DMS 273 (cell line): ENCODE data around the gene FBXW12.
"Not testable (repeated sequence)": the region's sequence is repeated elsewhere in the genome, so short reads cannot be mapped to it uniquely, and the experiment has no call there.

Experiments
- DNase-seq: peaks from one replicate; lab custom pipeline; 2025; ENCODE audit not compliant: unreplicated experiment; lab: John Stamatoyannopoulos, UW

FBXW12 gene, protein sequence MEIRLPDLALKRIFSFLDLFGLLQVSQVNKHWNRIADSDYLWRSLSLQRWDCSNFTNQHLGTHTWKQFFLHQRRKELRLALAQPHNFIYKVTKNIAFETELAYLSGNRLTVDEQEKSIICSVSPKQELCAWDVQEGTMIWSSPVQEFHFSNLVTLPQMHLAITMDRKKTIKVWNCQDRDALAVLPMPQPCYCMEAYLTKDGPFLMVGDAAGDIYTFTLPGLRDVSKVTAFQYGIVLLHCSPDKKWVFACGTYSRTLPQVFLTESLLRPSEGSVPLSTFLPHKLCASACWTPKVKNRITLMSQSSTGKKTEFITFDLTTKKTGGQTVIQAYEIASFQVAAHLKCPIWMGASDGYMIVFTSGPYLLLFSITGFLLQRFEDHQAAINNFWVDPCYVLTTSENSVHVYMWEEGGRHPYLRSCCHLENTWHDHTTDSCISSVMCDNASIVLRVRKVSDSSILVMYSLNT

DNA sequence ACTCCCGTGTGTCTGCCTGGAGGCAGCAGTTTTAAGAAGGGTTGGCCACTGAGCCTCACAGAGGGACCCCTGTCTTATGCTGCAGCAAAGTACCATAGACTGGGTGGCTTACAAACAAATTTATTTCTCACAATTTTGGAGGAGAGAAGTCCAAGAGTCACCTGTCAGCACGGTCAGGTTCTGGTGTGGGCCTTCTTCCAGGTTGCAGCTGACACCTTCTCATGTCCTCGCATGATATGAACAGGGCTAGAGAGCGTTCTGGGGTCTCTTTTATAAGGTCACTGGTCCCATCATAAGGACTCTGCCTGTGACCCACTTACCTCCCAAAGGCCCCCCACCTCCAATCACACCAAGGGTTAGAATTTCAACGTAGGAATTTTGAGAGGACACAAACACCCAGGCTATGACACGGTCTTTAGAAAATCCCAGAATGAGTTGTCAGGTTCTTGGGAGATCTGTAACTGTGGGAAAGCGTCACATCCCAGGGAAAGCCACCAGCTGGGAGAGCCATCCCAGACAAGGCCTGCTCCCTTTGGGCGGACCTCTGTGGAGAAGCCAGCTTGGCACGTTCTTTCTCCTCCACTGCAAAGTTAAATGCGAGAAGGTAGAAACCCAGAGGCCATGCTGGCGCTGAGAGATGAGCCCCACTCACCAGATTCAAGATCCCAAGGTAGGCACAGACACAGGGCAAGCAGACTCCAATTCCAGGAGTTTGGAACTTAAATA is at the start of gene FBXW12:
TSS of gene FBXW12 (plus strand) at position 569 of the 726 bp plus-strand sequence. CDS start 549 bp downstream, outside the sequence.
- no peak for DNase-seq

DNA sequence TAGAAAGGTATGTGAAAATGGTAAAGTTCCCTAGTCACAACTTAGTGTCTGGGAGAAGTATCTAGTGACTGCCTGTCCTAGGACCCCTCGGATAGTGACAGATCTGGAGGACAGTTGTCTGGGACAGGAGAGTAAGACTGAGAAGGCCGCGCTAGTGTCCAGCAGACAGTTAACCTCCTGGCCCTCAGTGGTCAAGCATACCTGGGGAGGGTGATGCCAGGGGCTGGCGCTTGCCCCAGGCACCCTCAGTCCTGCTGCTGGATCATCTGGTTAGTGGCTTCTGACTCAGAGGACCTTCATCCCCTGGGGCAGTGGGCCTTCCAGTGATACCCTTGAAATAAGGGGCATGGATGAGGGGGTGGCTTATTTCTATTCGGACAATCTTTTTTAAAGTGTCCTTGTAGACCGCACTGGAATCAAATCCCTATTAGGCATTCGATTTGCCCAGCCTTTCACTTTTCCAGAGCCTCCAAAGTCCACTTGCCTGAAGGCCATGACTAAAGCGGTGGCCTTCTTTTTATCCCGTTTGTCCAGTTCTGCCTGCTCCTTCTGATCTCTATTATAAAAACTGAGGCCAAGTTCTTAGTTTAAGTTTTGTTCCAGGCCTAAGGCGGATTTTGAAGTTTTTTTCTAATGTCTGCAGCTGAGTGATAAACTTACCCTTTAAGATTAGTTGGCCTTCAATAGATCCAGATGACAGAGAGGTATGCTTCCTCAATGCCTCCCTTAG is 40.1 kb upstream of the FBXW12 start:
- not testable (repeated sequence) for DNase-seq

DNA sequence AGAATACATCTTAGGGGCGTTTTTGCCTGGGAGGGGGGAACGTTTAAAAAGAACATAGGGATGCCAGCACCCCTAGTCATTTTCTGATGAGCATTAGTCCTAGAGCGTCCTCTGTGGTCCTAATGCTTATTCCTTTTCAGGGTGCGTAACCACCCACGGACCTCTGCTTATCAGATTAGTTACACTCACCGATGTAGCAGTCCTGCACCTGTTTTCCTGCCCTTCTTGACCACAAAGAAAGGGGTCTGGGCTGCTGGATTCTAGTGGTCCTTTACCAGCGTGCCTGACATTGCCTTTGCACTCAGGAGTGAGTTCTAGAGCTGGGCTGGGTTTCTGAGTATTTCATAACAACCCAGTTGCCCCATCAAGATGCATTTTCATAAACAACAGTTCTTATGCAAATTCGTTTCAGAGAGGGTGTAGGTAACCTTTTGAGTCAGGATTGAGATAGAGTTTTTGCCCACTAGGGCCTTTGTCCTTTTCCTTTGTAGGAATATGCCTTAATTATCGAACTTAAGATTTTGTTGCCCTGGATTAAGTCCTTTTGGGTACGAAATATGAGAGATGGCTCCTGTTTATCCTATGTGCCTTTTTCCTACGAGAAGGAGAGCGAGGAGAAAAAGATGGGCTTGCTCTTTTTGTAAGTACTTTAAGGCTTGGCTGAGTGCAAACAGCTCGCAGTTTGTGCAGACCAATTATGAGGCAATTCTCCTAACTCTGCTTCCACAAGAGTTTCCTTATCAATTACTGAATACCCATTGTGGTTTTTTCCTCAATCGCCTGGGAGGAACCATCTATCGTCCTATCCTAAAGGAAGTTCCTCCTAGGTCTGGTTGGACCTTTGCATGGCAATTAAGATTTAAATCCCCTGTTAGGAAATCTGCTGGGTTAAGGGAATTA is 38.4 kb upstream of the FBXW12 start, which contains the start of gene SPINK8:
TSS of gene SPINK8 (minus strand) at position 316 of the 900 bp plus-strand sequence. CDS start 5,320 bp downstream, outside the sequence.
- DNase-seq, result not testable (repeated sequence)

DNA sequence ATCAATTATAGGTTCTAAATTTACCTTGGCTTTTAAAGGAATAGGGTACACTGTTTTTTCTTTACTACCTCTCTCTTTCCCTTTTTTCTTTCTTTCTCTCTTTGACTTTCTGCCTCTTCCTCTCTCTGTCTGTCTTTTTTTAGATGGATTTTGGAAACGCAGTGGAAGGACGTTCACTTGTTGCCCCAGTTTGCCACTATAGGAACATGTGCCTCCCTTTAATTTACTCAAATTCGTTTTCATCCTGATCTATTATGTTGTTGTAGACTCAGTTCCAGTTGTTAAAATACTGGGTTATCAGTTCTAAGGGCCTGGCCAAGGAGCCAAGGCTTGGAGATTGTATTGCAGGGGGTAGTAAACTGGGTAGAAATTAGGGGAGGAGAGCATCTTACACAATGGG is 37.4 kb upstream of the FBXW12 start:
- no peak for DNase-seq

DNA sequence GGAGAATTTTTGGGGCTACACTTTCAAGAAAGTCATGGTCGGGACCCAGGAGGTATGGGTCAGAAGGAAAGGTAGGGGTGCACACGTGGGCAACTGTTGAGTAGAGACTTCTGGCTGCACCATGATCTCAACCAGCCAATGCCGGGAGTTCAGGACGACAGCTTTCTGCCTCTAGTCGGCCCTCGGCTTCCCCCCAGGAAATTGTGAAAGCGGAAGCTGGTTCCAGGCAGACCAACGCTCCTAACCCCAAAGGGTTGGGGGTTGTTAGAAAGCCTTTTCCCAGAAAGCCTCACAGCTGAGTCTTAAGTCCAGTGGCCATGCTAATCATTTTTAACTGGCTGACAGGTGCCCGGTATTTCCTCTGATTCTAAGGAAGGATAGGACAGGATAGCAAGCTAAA is 36.7 kb upstream of the FBXW12 start:
- not testable (repeated sequence) for DNase-seq

DNA sequence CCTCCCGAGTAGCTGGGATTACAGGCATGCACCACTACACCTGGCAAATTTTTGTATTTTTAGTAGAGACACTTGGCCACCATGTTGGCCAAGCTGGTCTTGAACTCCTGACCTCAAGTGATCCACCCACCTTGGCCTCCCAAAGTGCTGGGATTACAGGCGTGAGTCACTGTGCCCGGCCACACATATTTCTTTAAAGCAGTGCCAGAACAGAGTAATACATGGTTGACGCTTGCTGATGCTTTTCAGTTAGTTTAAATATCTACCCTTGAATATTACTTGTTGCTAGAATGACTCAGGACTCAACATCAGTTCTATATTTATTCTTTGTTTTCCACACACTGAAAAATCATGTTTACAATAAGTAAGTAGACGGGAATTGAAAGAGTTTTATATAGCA is 34.5 kb upstream of the FBXW12 start:
- not testable (repeated sequence) for DNase-seq

DNA sequence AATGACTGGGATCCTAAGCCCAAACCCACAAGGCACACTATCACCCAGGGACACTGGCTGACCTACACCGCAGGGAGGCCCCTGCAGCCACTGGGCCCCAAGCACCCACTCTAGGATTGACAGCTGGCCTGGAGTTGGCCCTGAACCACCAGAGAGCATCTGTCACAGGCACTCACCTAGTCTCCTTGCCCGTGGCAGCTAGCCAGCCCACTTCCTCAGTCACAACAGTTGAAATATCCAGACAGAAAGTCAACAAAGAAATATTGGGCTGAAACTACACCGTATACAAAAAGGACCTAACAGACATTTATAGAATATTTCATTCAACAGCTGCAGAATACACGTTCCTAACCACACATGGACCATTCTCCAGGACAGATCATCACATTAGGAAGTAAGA is 33.4 kb upstream of the FBXW12 start:
- peak; percentile 55 for DNase-seq

DNA sequence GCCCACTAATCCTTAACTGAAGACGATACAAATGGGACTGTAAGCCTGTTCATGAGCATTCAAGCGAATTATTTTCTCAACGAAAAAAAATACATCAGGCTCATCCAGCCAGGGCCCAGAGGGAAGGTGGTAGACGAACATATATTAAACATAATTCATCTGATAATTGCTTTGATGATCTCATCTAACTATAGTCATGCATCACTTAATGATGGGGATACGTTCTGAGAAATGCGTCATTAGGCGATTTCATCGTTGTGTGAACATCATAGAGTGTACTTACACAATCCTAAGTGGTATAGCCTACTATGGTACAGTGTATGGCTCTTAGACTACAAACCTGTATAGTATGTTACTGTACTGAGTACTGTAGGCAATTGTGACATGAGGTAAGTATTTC is 28.6 kb upstream of the FBXW12 start:
- no peak for DNase-seq

DNA sequence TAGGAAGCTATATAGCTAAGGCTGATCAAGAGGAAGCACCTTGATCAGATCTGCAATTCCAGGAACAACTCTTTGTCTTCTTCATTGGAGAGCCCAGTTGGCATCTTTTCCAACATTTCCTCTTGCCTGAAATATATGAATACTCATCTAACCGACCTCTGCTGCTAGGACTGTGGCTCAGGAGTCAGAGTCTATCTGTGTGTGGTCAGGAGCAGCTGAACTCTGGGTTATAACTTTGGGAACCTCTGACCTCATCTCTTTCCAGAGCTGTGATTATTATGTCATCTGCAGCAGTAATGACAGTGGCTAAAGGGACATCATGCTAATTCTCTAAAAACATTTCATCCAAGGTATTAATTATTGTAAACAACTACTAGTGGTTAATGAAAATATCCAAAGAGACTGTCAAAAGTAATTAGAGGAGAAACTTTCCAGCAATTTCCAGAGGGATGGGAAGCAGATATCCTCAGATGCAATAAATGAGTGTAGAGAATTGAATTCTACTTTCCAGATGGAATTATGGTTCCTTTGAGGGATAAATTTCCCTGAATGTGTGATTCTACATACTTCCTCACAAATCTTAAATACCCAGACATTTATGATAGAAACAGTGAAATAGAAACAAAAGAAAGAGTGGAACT is 27.0 kb upstream of the FBXW12 start:
- DNase-seq, result no peak

DNA sequence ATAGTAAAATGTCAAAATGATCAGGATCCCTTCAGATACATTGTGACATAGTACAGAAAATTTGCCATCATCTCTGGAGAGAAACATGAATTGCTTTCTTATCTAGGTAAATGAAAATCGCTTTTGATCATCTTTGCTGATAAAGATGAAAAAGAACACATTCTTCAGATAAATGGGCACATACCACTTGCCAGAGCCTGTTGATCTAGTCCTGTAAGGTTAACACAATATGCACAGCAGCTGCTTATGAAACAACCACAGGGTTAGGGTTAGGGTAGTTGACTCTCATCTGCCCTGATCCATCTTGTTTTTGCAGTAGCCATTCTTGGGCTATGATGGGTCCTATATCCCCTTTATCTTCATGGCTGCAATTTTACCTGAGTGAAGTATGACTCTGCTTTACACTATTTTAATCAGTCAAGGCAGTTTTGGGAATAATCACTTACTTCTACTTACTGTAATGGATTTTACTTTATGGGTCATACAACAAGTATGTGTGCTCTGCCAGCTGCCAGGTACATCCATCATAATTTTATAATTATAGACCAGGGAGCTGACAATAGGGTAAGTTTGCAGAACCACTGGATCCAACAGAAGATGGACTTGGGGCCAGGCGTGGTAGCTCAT is 26.0 kb upstream of the FBXW12 start:
- no peak for DNase-seq

DNA sequence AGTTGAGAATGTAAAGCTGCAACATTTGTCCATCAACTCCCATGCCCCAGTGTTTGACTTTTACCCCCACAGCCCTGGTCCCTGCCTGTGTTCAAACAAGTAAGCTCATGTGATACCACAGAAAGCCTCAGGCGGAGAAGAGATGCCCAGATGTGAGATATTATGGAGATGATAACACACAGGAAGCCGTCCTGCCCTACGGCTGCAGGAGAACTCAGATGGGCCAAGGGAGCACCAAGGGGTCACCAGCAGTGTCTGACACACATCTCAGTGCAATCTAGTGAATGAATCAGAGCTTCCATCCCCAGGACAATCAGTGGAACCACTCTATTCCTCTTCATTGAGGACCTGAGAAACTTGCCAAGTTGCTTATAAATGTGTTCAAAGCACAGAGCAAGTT is 24.5 kb upstream of the FBXW12 start:
- DNase-seq, result no peak

DNA sequence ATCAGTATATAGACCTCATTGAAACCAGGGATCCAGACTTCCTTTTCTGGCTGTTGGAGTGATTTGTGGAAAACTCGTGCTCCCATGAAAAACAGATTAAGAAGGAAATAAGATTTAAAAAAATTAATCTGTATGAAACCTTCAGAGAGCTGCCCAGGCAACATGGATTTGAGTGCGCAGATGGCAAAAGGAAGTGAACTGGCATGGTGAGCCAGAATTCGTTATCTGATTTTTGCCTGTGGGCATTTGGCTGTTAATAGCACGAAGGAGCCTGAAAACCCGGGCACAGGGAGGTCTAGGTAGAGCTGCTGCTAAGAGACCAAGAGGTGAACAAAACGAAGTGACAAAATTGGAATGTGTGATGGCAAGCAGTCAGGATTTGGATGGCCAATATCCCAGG is 19.5 kb upstream of the FBXW12 start:
- peak; percentile 3 for DNase-seq

DNA sequence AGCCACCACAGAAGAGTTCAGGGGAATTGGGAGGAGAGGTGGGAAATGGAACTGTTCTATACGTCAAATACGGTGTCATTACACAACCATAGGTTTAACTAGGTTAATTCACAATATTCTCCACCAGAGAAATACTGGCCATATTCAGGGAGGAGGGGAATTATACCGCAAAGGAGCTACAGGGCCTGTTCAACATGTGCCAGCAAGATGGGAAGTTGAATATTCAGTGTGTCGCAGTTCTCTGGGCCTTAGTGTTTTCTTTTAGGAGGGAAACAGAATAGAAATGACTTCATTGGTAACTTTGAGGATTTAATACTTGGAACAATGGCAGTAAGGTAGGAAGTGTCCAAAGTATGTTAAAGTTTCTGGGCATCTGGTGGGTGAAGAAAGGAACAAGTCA is 18.0 kb upstream of the FBXW12 start:
- no peak for DNase-seq

DNA sequence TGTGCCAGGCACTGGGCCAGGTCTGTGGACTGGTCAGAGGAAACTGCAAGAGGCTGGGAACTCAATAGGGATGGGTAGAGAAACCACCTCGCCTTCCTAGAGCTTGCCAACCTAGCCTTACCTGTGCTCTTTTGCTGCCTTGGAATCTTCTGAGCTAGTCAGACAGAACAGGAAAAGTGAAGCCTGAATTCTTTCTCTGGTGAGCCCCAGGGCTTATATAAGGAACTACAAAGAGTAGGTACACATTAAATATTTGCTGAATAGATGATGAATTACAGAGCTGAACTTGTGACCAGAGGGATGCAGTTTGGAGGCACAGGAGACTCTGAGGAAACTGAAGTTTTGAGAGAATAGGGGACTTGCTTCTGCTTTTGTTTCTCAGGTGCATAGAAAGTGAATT is 15.6 kb upstream of the FBXW12 start:
- no peak for DNase-seq

DNA sequence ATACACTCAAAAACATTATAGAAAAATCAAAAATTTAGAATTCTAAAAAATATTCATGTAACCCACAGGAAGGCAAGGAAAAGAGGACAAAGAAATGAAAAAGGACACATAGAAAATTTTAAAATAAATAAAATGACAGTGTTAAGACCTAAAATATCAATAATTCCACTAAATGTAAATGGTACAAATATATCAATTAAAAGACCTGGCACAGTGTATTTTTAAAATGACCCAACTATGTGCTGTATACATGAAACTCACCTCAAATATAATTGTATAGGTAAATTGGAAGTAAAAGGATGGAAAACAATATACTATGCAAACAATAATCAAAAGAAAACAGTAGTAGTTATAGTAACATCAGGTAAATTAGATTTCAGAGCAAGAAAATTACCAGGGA is 10.1 kb upstream of the FBXW12 start:
- DNase-seq, result no peak

DNA sequence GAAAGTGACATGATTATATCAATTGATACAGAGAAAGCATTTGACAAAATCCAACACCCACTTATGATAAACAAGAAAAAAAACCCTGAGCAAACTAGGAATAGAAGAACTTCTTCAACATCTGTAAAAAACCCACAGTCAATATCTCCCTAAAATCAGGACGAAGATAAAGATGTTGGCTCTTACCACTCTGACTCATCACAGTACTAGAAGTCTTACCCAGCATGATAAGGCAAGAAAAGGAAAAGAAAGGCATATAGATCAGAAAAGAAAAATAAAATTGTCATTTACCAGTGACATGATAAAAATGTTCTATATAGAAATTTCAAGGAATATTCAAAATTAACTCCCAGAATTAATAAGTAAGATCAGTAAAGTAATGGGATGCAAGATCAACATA is 7.2 kb upstream of the FBXW12 start:
- DNase-seq, result no peak

DNA sequence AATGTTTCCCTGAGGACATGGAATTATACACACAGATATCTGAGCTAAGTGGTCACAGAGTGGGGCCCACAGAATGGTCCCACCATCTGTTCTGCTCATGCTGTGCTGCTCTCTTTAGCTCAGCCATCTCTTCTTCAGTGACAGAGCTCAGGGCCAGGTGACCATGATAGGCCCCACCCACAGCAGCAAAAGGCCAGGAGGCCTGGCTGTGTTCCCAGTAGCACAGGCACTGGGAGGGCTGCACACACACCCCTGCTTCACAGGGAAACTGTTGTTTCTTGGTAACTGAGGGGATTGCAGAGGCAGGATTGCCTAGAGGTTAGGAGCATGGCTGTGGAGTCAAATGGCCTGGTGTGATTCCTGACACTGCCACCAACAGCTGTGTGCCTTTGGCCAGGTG is 4.8 kb upstream of the FBXW12 start:
- peak; percentile 89 for DNase-seq

DNA sequence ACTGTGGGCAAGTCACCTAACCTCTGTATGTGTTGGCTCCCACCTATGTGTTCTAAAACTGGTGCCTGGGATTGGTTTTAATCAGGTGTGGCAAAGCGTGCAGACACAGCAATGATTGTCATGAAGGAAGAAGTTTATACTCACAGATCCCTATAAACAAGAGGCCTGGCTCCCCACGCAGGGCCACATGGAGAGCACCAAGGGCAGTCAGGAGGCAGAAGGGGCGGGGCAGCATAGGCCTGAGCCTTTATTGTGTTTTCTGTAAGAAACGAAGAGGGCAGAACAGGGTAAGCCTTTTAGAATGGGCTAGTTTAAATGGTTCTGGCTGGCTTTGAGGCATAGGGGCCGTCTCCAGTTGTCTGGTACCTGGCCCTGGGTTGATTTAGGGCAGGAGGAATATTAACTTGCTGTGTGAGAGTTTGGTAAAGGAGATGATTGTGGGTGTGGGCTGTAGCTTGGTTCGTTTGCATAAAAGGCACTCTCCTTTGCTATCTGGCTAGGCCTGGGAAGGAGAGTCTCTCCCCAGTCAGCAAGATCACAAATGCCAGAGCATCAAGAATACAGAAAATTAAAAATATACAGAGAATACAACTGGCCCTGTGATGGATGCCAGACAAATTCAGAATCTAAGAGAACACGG is 2.2 kb upstream of the FBXW12 start:
- DNase-seq, result no peak

DNA sequence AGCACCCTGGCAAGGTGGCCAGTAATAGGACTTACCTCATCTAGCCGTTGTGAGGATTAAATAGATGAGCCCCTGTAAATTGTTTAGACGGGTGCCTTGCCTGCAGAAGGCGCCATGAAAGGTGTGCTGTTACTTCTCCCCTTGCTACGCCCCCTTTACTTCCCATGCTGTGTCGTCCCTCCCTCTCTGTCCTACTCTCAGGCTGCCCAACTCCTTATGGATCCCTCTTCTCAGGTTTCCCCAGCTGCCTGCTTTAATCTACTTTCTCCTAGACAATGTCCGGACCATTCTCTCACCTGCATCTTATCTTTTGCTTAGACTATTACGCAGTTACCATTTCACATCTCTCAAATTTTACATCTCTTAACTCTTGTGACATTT is 1.7 kb upstream of the FBXW12 start:
- DNase-seq, result no peak
